Suprapubic skin (tissue), 4 donors: Measurements from ENCODE around the gene TRA2B. TPM values are rescaled to one million over a fixed set of nuclear protein-coding genes. Genes with fewer than 3 reads are reported as not detected.

Experiments used
- DNase-seq, 2 donors: peaks; one replicate each; pipeline ENCODE4 v3.0.0-alpha.2; 2019; ENCODE audit warnings: low spot score in 2 of 2
- H3K27ac ChIP-seq: fragments of 200-600 bp; sonication (generic); one replicate; pipeline ENCODE4 v1.5.1; 2019
- H3K27me3 ChIP-seq: fragments of 200-600 bp; sonication (generic); one replicate; pipeline ENCODE4 v1.5.1; 2019
- H3K36me3 ChIP-seq: fragments of 200-600 bp; sonication (generic); one replicate; pipeline ENCODE4 v1.5.1; 2019
- H3K4me1 ChIP-seq: fragments of 200-600 bp; sonication (generic); one replicate; pipeline ENCODE4 v1.5.1; 2019
- H3K4me3 ChIP-seq: fragments of 200-600 bp; sonication (generic); one replicate; pipeline ENCODE4 v1.5.1; 2019; ENCODE audit warnings: mild to moderate bottlenecking
- H3K9me3 ChIP-seq: fragments of 200-600 bp; sonication (generic); one replicate; pipeline ENCODE4 v1.5.1; 2019
- CTCF ChIP-seq, 2 donors: fragments of 200-600 bp in 1 of 2; fragments of 450-650 bp in 1 of 2; sonication (generic) in 1 of 2; IDR thresholded peaks; one replicate each; pipeline ENCODE4 v1.5.1; 2016 to 2019; ENCODE audit warnings: antibody characterized with exemption in 2 of 2, mild to moderate bottlenecking in 1 of 2, moderate library complexity in 1 of 2
- EP300 ChIP-seq: sonication (generic); formaldehyde crosslinking; IDR thresholded peaks from one replicate; pipeline ENCODE4 v1.6.1; 2017; ENCODE audit warnings: antibody characterized with exemption
- POLR2A ChIP-seq, 2 donors: fragments of 450-650 bp; IDR thresholded peaks; one replicate each; pipeline ENCODE4 v1.6.1; 2017; ENCODE audit warnings: antibody characterized with exemption in 2 of 2, mild to moderate bottlenecking in 2 of 2, moderate library complexity in 2 of 2
- POLR2AphosphoS5 ChIP-seq, 3 donors: sonication (generic); formaldehyde crosslinking; IDR thresholded peaks; one replicate each; pipeline ENCODE4 v1.6.1; 2017; ENCODE audit warnings: antibody characterized with exemption in 3 of 3
- WGBS: methylation state at CpG from one replicate; pipeline ENCODE4 v1.1.5; 2018; 5-methylcytosine and 5-hydroxymethylcytosine counted together
- total RNA-seq, 4 donors: library from RNA; depleted of rRNA; stranded (reverse); fragments of >200 nt; gene quantifications; one replicate each; pipeline ENCODE4 v1.1.0, GENCODE V29; 2016

Gene TRA2B
- total RNA-seq, 4 donors from 2014 or later, result 149 to 410 (median 231) TPM

GRCh38 chr3:185960522-185961288, 22.9 kb upstream of the TRA2B start:
- DNase-seq, result no peak
- Histone ChIP-seq H3K27me3 (no peaks in the 10 kb centered on the region), H3K27ac (peak overlapping the region; percentile 77), H3K9me3 (no peaks in the 10 kb centered on the region), H3K4me1 (peaks cover 19% of the 10 kb centered on the region), H3K4me3 (peak overlapping the region; percentile 8), H3K36me3 (no peaks in the 10 kb centered on the region)
- TF ChIP-seq EP300 (no peak), POLR2A (IDR thresholded peaks at IDR 0.05) (no peak), POLR2AphosphoS5 (IDR thresholded peaks at IDR 0.05) (no peak), CTCF (IDR thresholded peaks at IDR 0.05) (no peak)
- WGBS, result 93% methylated on average over 3 of the region's 4 CpGs

- no peaks in the 10 kb centered on the region for H3K36me3 ChIP-seq
- TF ChIP-seq POLR2A (IDR thresholded peaks at IDR 0.05) (peak in 1 of 2 donors; percentile 45), POLR2AphosphoS5 (IDR thresholded peaks at IDR 0.05) (no peak)
- peak overlapping the region; percentile 77 for H3K27ac ChIP-seq
- whole genome bisulfite sequencing, result 17% methylated on average over 5 of the region's 5 CpGs
- peak overlapping the region; percentile 8 for H3K4me3 ChIP-seq
- H3K9me3 ChIP-seq, result no peaks in the 10 kb centered on the region
- no peak for DNase-seq
- peaks cover 18% of the 10 kb centered on the region for H3K4me1 ChIP-seq
- no peaks in the 10 kb centered on the region for H3K27me3 ChIP-seq
These were observed 22.1 kb upstream of the TRA2B start for GRCh38 chr3:185959609-185960521.

GRCh38 chr3:185958626-185959025, 20.8 kb upstream of the TRA2B start:
- TF ChIP-seq EP300 (no peak), POLR2A (IDR thresholded peaks at IDR 0.05) (no peak), CTCF (IDR thresholded peaks at IDR 0.05) (no peak)
- 52% methylated on average over 2 of the region's 2 CpGs for WGBS
- Histone ChIP-seq H3K27ac (no peak overlapping the region), H3K27me3 (no peaks in the 10 kb centered on the region), H3K4me3 (no peak overlapping the region), H3K36me3 (no peaks in the 10 kb centered on the region), H3K4me1 (peaks cover 16% of the 10 kb centered on the region), H3K9me3 (no peaks in the 10 kb centered on the region)
- DNase-seq, result no peak

GRCh38 chr3:185956244-185956643, 18.4 kb upstream of the TRA2B start:
- Histone ChIP-seq H3K4me1 (peaks cover 19% of the 10 kb centered on the region), H3K27ac (no peak overlapping the region), H3K9me3 (no peaks in the 10 kb centered on the region), H3K27me3 (peaks cover 7% of the 10 kb centered on the region), H3K4me3 (no peak overlapping the region), H3K36me3 (no peaks in the 10 kb centered on the region)
- WGBS, result 78% methylated on average over 3 of the region's 3 CpGs
- TF ChIP-seq POLR2AphosphoS5 (IDR thresholded peaks at IDR 0.05) (no peak), EP300 (no peak)
- no peak for DNase-seq

- Histone ChIP-seq H3K27ac (no peak overlapping the region), H3K9me3 (no peaks in the 10 kb centered on the region), H3K4me3 (no peak overlapping the region), H3K36me3 (no peaks in the 10 kb centered on the region), H3K4me1 (peaks cover 3% of the 10 kb centered on the region), H3K27me3 (peaks cover 7% of the 10 kb centered on the region)
- TF ChIP-seq POLR2AphosphoS5 (IDR thresholded peaks at IDR 0.05) (no peak), EP300 (no peak), POLR2A (IDR thresholded peaks at IDR 0.05) (no peak), CTCF (IDR thresholded peaks at IDR 0.05) (no peak)
- WGBS, result 73% methylated on average over 3 of the region's 3 CpGs
- DNase-seq, result no peak
These were observed 16.5 kb upstream of the TRA2B start for GRCh38 chr3:185954366-185954723.

- H3K27ac ChIP-seq, result peak overlapping the region; percentile 59
- H3K4me3 ChIP-seq, result no peak overlapping the region
- H3K36me3 ChIP-seq, result no peaks in the 10 kb centered on the region
- TF ChIP-seq CTCF (IDR thresholded peaks at IDR 0.05) (no peak), EP300 (no peak), POLR2AphosphoS5 (IDR thresholded peaks at IDR 0.05) (no peak), POLR2A (IDR thresholded peaks at IDR 0.05) (no peak)
- no peaks in the 10 kb centered on the region for H3K9me3 ChIP-seq
- H3K4me1 ChIP-seq, result peaks cover 3% of the 10 kb centered on the region
- H3K27me3 ChIP-seq, result peaks cover 7% of the 10 kb centered on the region
- DNase-seq, result no peak
- 49% methylated on average over 3 of the region's 3 CpGs for WGBS
These were observed 12.9 kb upstream of the TRA2B start for GRCh38 chr3:185950728-185951127.
